GM21526 (cell line): ENCODE data around the gene PPM1E.

Experiments used
- ATAC-seq: cut with Tn5 transposase; IDR thresholded peaks from one replicate; pipeline ENCODE4 v1.9.1; 2021; ENCODE audit warnings: moderate library complexity; ENCODE audit not compliant: unreplicated experiment, low FRiP score

PPM1E gene

GRCh38 chr17:58989629-58990028 is 234.0 kb downstream of the PPM1E start:
- no peak for ATAC-seq

- ATAC-seq = no peak
These were observed 236.2 kb downstream of the PPM1E start for GRCh38 chr17:58991718-58992331.

GRCh38 chr17:58993311-58993710 is 237.7 kb downstream of the PPM1E start:
- no peak for ATAC-seq

- no peak for ATAC-seq
These were observed 239.7 kb downstream of the PPM1E start for GRCh38 chr17:58995247-58995940.

GRCh38 chr17:58996968-58997367 is 241.3 kb downstream of the PPM1E start:
- ATAC-seq = no peak

GRCh38 chr17:58997756-58998553 is 242.3 kb downstream of the PPM1E start:
- no peak for ATAC-seq

GRCh38 chr17:58998871-58999270 is 243.2 kb downstream of the PPM1E start:
- ATAC-seq = no peak

GRCh38 chr17:58999500-58999899 is 243.8 kb downstream of the PPM1E start:
- no peak for ATAC-seq

GRCh38 chr17:59000022-59000421 is 244.4 kb downstream of the PPM1E start:
- no peak for ATAC-seq

- peak; percentile 84 for ATAC-seq
These were observed 245.6 kb downstream of the PPM1E start for GRCh38 chr17:59001158-59001814.

GRCh38 chr17:59002126-59002525 is 246.5 kb downstream of the PPM1E start:
- no peak for ATAC-seq

- no peak for ATAC-seq
These were observed 247.2 kb downstream of the PPM1E start for GRCh38 chr17:59002848-59003247.

GRCh38 chr17:59003860-59004259 is 248.2 kb downstream of the PPM1E start:
- no peak for ATAC-seq

- ATAC-seq = no peak
These were observed 248.9 kb downstream of the PPM1E start for GRCh38 chr17:59004338-59005111.

- ATAC-seq = no peak
These were observed 252.3 kb downstream of the PPM1E start for GRCh38 chr17:59007995-59008394.

GRCh38 chr17:59008737-59009136 is 253.1 kb downstream of the PPM1E start:
- no peak for ATAC-seq

- no peak for ATAC-seq
These were observed 254.4 kb downstream of the PPM1E start for GRCh38 chr17:59010026-59010425.

- ATAC-seq = no peak
These were observed 256.3 kb downstream of the PPM1E start for GRCh38 chr17:59011975-59012374.

GRCh38 chr17:59018019-59018418 is 262.4 kb downstream of the PPM1E start:
- no peak for ATAC-seq

GRCh38 chr17:59024916-59025315 is 269.3 kb downstream of the PPM1E start:
- ATAC-seq = no peak
